Ishikawa (cell line): ENCODE results near the gene AXIN2.

Experiments
- CEBPB ChIP-seq: IDR thresholded peaks from 2 replicates; pipeline ENCODE4 v1.6.1; 2012
- CREB1 ChIP-seq: IDR thresholded peaks from 2 replicates; pipeline ENCODE4 v1.6.1; 2012; ENCODE audit warnings: low read depth
- EGR1 ChIP-seq: IDR thresholded peaks from 2 replicates; pipeline ENCODE4 v1.6.1; 2012
- EP300 ChIP-seq: IDR thresholded peaks from 2 replicates; pipeline ENCODE4 v1.6.1; 2012; ENCODE audit warnings: borderline replicate concordance
- FOXM1 ChIP-seq: IDR thresholded peaks from 2 replicates; pipeline ENCODE4 v1.6.1; 2012; ENCODE audit warnings: low read depth, borderline replicate concordance
- NFIC ChIP-seq: IDR thresholded peaks from 2 replicates; pipeline ENCODE4 v1.6.1; 2012
- RAD21 ChIP-seq: IDR thresholded peaks from 2 replicates; pipeline ENCODE4 v1.6.1; 2012; ENCODE audit warnings: low read depth
- TAF1 ChIP-seq: IDR thresholded peaks from 2 replicates; pipeline ENCODE4 v1.6.1; 2012; ENCODE audit warnings: low read depth, mild to moderate bottlenecking
- TCF12 ChIP-seq: IDR thresholded peaks from 2 replicates; pipeline ENCODE4 v1.6.1; 2012; ENCODE audit warnings: low read depth
- TEAD4 ChIP-seq: IDR thresholded peaks from 2 replicates; pipeline ENCODE4 v1.6.1; 2012
- YY1 ChIP-seq: IDR thresholded peaks from 2 replicates; pipeline ENCODE4 v1.6.1; 2012; ENCODE audit warnings: low read depth
- ZBTB7A ChIP-seq: IDR thresholded peaks from 2 replicates; pipeline ENCODE4 v1.6.1; 2012; ENCODE audit warnings: low read depth
- TF ChIP-seq, protein P1 (sequence below): IDR thresholded peaks from 2 replicates; pipeline ENCODE4 v1.6.1; 2012
- TF ChIP-seq, protein P2 (sequence below): IDR thresholded peaks from 2 replicates; pipeline ENCODE4 v1.6.1; 2012; ENCODE audit warnings: low read depth, mild to moderate bottlenecking
- TF ChIP-seq, protein P3 (sequence below): IDR thresholded peaks from 2 replicates; pipeline ENCODE4 v1.6.1; 2012

The AXIN2 gene

DNA sequence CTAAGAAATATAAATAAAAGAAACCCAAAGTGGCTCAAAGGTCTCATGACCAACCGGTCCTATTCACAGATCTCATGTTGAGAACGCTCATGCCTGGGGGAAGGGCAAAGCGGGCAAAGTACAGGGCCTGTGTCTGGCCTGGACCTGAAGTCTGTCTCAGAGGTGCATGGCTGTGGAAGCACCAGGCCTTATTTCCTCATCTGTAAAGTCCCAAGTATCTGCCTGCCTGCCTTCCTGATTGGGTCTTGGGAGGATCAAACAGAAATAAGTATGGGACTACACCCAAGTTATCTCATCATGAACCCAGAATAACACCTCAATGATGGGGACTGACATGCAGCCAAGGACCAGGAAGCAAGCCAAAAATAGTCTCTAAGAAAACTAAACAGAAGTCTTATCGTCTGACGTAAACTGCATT is 14.2 kb downstream of the AXIN2 start:
- no peak for TF ChIP-seq YY1
- no peak for TF ChIP-seq TCF12
- no peak for TF ChIP-seq NFIC
- TF ChIP-seq ZBTB7A, result no peak
- TF ChIP-seq, protein P1, sequence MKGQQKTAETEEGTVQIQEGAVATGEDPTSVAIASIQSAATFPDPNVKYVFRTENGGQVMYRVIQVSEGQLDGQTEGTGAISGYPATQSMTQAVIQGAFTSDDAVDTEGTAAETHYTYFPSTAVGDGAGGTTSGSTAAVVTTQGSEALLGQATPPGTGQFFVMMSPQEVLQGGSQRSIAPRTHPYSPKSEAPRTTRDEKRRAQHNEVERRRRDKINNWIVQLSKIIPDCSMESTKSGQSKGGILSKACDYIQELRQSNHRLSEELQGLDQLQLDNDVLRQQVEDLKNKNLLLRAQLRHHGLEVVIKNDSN, result no peak
- TF ChIP-seq FOXM1, result no peak
- no peak for TF ChIP-seq TEAD4
- TF ChIP-seq, protein P2, sequence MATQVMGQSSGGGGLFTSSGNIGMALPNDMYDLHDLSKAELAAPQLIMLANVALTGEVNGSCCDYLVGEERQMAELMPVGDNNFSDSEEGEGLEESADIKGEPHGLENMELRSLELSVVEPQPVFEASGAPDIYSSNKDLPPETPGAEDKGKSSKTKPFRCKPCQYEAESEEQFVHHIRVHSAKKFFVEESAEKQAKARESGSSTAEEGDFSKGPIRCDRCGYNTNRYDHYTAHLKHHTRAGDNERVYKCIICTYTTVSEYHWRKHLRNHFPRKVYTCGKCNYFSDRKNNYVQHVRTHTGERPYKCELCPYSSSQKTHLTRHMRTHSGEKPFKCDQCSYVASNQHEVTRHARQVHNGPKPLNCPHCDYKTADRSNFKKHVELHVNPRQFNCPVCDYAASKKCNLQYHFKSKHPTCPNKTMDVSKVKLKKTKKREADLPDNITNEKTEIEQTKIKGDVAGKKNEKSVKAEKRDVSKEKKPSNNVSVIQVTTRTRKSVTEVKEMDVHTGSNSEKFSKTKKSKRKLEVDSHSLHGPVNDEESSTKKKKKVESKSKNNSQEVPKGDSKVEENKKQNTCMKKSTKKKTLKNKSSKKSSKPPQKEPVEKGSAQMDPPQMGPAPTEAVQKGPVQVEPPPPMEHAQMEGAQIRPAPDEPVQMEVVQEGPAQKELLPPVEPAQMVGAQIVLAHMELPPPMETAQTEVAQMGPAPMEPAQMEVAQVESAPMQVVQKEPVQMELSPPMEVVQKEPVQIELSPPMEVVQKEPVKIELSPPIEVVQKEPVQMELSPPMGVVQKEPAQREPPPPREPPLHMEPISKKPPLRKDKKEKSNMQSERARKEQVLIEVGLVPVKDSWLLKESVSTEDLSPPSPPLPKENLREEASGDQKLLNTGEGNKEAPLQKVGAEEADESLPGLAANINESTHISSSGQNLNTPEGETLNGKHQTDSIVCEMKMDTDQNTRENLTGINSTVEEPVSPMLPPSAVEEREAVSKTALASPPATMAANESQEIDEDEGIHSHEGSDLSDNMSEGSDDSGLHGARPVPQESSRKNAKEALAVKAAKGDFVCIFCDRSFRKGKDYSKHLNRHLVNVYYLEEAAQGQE, result no peak
- TF ChIP-seq, protein P3, sequence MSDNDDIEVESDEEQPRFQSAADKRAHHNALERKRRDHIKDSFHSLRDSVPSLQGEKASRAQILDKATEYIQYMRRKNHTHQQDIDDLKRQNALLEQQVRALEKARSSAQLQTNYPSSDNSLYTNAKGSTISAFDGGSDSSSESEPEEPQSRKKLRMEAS, result no peak
- TF ChIP-seq TAF1, result no peak
- TF ChIP-seq CREB1, result no peak
- no peak for TF ChIP-seq EGR1
- no peak for TF ChIP-seq EP300
- TF ChIP-seq RAD21, result no peak
- no peak for TF ChIP-seq CEBPB

DNA sequence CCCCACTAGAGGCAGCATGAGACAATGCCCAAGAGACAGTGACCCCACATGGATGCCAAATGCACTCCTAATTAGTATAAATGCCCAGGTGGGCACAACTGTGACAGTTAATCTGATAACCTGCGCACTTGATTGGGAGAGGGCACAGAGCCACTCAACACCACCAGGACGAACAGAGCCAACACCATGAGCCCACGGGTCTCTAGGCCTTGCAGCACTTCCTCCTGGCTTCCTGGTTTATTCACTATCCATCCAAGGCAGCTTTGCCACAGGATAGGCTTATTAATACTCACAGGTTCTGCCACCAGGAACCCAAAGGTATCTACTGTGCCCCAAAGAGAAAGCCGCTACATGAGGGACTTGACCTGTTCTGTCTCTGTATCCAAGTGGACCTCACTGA is 14.9 kb downstream of the AXIN2 start:
- no peak for TF ChIP-seq EGR1
- TF ChIP-seq ZBTB7A, result no peak
- TF ChIP-seq NFIC, result no peak
- no peak for TF ChIP-seq TCF12
- TF ChIP-seq, protein P2, result no peak
- TF ChIP-seq TEAD4, result no peak
- TF ChIP-seq YY1, result no peak
- TF ChIP-seq TAF1, result no peak
- TF ChIP-seq FOXM1, result no peak
- no peak for TF ChIP-seq RAD21
- no peak for TF ChIP-seq CREB1
- no peak for TF ChIP-seq EP300
- no peak for TF ChIP-seq CEBPB
- TF ChIP-seq, protein P3, result no peak
- TF ChIP-seq, protein P1, result no peak

- TF ChIP-seq CREB1 (no peak), ZBTB7A (no peak), TCF12 (no peak), TEAD4 (no peak), YY1 (no peak), TAF1 (no peak), CEBPB (no peak), EP300 (no peak), NFIC (no peak), FOXM1 (no peak), RAD21 (no peak), EGR1 (no peak)
- TF ChIP-seq, protein P2, result no peak
- TF ChIP-seq, protein P1, result no peak
- TF ChIP-seq, protein P3, result no peak
Measured at GRCh38 chr17:65545705-65546523, 15.5 kb downstream of the AXIN2 start.
